MM.1S (cell line): ENCODE data around the gene TRAPPC12.

Source experiments
- DNase-seq: peaks from one replicate; pipeline ENCODE4 v3.0.0-alpha.2; 2015
- H2AFZ ChIP-seq: fragments of 300-600 bp; sonication (generic); 2 replicates; pipeline ENCODE4 v1.6.0; 2016; ENCODE audit warnings: antibody characterized with exemption, low read length
- H3F3A ChIP-seq: fragments of 300-600 bp; sonication (generic); 2 replicates; pipeline ENCODE4 v1.6.1; 2016; ENCODE audit warnings: mild to moderate bottlenecking, antibody characterized with exemption, low read length, moderate library complexity, mixed read lengths; ENCODE audit not compliant: insufficient read depth
- H3K27ac ChIP-seq: fragments of 300-600 bp; sonication (generic); 2 replicates; pipeline ENCODE4 v1.5.1; 2016; ENCODE audit warnings: mild to moderate bottlenecking, low read length
- H3K27me3 ChIP-seq: fragments of 300-600 bp; sonication (generic); replicated peaks from 2 replicates; pipeline ENCODE4 v1.6.0; 2016; ENCODE audit warnings: low read length; ENCODE audit not compliant: insufficient read depth
- H3K36me3 ChIP-seq: fragments of 300-600 bp; sonication (generic); replicated peaks from 2 replicates; pipeline ENCODE4 v1.6.1; 2016; ENCODE audit warnings: mild to moderate bottlenecking, low read length, mixed read lengths; ENCODE audit not compliant: insufficient read depth
- H3K4me1 ChIP-seq: fragments of 300-600 bp; sonication (generic); 2 replicates; pipeline ENCODE4 v1.6.1; 2016; ENCODE audit warnings: low read length, mixed read lengths
- H3K4me2 ChIP-seq: fragments of 300-600 bp; sonication (generic); 2 replicates; pipeline ENCODE4 v1.6.0; 2016; ENCODE audit warnings: low read depth, low read length
- H3K4me3 ChIP-seq: fragments of 300-600 bp; sonication (generic); 2 replicates; pipeline ENCODE4 v1.5.1; 2016; ENCODE audit warnings: low read length, mixed read lengths
- H3K79me2 ChIP-seq: fragments of 300-600 bp; sonication (generic); 2 replicates; pipeline ENCODE4 v1.6.1; 2016; ENCODE audit warnings: mixed run types, low read length, mixed read lengths
- H3K9ac ChIP-seq: fragments of 300-600 bp; sonication (generic); 2 replicates; pipeline ENCODE4 v1.6.1; 2016; ENCODE audit warnings: low read length, mixed read lengths
- H3K9me2 ChIP-seq: fragments of 300-600 bp; sonication (generic); replicated peaks from 2 replicates; pipeline ENCODE4 v1.6.1; 2016; ENCODE audit warnings: mild to moderate bottlenecking, low read length, mixed read lengths; ENCODE audit not compliant: insufficient read depth
- H3K9me3 ChIP-seq: fragments of 300-600 bp; sonication (generic); replicated peaks from 2 replicates; pipeline ENCODE4 v1.6.1; 2016; ENCODE audit warnings: mild to moderate bottlenecking, low read length, mixed read lengths; ENCODE audit not compliant: insufficient read depth
- H4K20me1 ChIP-seq: fragments of 300-600 bp; sonication (generic); 2 replicates; pipeline ENCODE4 v1.6.1; 2016; ENCODE audit warnings: mild to moderate bottlenecking, low read length, moderate library complexity, mixed read lengths; ENCODE audit not compliant: insufficient read depth
- EZH2 ChIP-seq: fragments of 300-600 bp; sonication (generic); optimal IDR thresholded peaks from 2 replicates; pipeline ENCODE3; 2017; ENCODE audit warnings: low read depth, mild to moderate bottlenecking, antibody characterized with exemption, low read length, mixed read lengths
- EZH2phosphoT487 ChIP-seq: fragments of 300-600 bp; sonication (generic); IDR thresholded peaks from 2 replicates; pipeline ENCODE4 v1.6.1; 2018; ENCODE audit warnings: antibody characterized with exemption, low read length
- TF ChIP-seq, protein P1 (sequence below): fragments of 300-600 bp; sonication (generic); IDR thresholded peaks from 2 replicates; pipeline ENCODE4 v1.5.1; 2016; ENCODE audit warnings: antibody characterized with exemption, low read length, mixed read lengths

TRAPPC12 gene

DNA sequence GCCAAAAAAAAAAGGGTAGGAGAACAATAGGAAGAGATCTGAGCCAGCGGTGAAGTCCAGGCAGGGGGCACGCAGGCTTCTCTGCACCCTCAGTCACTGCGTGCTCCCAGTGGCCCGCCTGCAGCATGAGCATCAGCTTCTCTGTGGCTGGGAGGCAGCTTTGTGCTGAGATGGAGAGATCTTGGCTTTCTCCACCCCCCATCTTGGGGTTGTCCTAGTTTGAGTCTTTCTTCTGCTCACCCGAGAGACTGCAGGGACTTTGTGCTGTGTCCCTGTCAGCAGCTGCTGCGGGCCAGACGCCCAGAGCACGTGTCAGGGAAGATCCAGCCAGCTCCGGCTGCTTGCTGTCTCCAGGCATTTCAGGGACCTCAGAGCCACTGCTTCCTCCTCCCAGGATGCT, 20.3 kb downstream of the TRAPPC12 start:
- H3K79me2 ChIP-seq: no peaks in the 10 kb centered on the region
- no peak for DNase-seq
- H2AFZ ChIP-seq: no peak overlapping the region
- no peaks in the 10 kb centered on the region for H4K20me1 ChIP-seq
- H3K4me1 ChIP-seq: no peaks in the 10 kb centered on the region
- H3K9ac ChIP-seq: no peak overlapping the region
- no peak overlapping the region for H3K27ac ChIP-seq
- no peak overlapping the region for H3K4me2 ChIP-seq
- H3K9me3 ChIP-seq: no peaks in the 10 kb centered on the region
- H3K4me3 ChIP-seq: no peak overlapping the region
- no peaks in the 10 kb centered on the region for H3K9me2 ChIP-seq
- TF ChIP-seq EZH2phosphoT487 (no peak), EZH2 (no peak)
- TF ChIP-seq, protein P1, sequence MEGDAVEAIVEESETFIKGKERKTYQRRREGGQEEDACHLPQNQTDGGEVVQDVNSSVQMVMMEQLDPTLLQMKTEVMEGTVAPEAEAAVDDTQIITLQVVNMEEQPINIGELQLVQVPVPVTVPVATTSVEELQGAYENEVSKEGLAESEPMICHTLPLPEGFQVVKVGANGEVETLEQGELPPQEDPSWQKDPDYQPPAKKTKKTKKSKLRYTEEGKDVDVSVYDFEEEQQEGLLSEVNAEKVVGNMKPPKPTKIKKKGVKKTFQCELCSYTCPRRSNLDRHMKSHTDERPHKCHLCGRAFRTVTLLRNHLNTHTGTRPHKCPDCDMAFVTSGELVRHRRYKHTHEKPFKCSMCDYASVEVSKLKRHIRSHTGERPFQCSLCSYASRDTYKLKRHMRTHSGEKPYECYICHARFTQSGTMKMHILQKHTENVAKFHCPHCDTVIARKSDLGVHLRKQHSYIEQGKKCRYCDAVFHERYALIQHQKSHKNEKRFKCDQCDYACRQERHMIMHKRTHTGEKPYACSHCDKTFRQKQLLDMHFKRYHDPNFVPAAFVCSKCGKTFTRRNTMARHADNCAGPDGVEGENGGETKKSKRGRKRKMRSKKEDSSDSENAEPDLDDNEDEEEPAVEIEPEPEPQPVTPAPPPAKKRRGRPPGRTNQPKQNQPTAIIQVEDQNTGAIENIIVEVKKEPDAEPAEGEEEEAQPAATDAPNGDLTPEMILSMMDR: no peak
- no peaks in the 10 kb centered on the region for H3K27me3 ChIP-seq
- H3F3A ChIP-seq: no peaks in the 10 kb centered on the region
- no peaks in the 10 kb centered on the region for H3K36me3 ChIP-seq

DNA sequence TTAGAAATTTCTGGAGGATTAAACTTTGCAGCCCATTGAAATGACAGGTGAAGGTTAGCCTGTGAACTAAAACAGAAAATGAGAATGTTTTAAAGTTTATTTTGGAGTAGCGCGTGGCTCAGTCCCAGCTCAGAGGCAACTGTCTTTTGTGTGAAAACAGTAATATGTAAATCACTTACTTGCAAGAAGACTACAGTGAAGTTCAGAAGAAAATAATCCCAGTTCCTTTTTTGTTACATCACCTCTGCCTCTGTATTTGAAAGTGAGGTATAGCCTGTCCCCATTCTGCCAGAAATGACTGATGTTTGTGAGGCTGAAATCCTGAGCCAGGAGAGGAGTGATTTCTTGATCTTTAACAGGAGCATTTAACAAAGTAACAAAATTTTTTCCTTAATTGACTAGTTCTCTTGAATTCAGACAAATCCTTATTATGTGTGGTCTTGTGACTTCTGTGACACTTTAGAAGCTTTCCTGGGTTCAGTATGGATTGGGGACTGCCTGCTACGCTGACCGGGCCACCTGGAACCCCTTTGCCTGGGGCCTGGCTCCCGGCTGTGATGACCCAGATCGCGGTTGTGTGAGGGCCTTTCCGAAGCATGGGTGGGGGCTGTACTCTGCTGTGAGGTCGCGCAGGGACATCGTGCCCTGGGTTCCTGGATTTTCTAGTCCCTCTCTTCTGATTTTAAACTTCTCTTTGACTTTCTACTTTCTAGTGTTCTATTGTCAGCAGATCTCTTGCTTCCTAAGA, 24.3 kb downstream of the TRAPPC12 start:
- H3K9me3 ChIP-seq: no peaks in the 10 kb centered on the region
- no peak for DNase-seq
- H4K20me1 ChIP-seq: no peaks in the 10 kb centered on the region
- no peaks in the 10 kb centered on the region for H3K27me3 ChIP-seq
- H3K4me3 ChIP-seq: no peak overlapping the region
- no peaks in the 10 kb centered on the region for H3K9me2 ChIP-seq
- H3K4me2 ChIP-seq: no peak overlapping the region
- H3K4me1 ChIP-seq: no peaks in the 10 kb centered on the region
- no peaks in the 10 kb centered on the region for H3K79me2 ChIP-seq
- H3K27ac ChIP-seq: no peak overlapping the region
- H2AFZ ChIP-seq: no peak overlapping the region
- no peak overlapping the region for H3K9ac ChIP-seq
- no peaks in the 10 kb centered on the region for H3F3A ChIP-seq
- no peak for TF ChIP-seq EZH2
- TF ChIP-seq, protein P1: no peak
- no peak for TF ChIP-seq EZH2phosphoT487
- H3K36me3 ChIP-seq: no peaks in the 10 kb centered on the region

DNA sequence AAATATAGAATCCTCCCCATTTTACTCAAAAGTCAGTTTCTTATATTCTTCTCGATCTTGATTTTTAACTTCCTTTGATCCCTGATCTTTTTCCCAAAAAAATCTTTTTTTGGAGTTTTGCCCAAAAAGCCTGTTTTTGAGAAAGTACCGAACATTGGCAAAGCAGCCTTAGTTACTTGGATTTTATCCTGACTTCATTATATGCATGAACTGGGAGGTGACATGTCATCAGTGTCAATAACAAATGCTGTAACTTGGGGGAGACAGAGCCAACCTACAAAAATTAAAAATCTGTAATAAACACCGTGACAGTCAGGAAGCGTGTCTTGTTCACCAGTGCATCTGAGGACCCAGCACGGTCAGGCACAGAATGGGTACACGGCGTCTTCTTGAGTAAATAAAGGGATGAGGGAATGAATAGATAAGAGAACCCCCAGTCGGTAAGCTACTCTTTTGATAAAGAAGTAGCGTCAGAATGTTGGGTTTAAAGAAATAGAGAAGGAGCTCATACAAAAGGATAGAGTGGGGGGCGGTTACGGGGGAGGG, 24.9 kb downstream of the TRAPPC12 start:
- H2AFZ ChIP-seq: no peak overlapping the region
- no peak overlapping the region for H3K27ac ChIP-seq
- H3K4me2 ChIP-seq: no peak overlapping the region
- no peaks in the 10 kb centered on the region for H3K36me3 ChIP-seq
- H3K9me3 ChIP-seq: no peaks in the 10 kb centered on the region
- H3K9me2 ChIP-seq: no peaks in the 10 kb centered on the region
- no peak overlapping the region for H3K9ac ChIP-seq
- TF ChIP-seq EZH2 (no peak), EZH2phosphoT487 (no peak)
- TF ChIP-seq, protein P1: no peak
- no peak for DNase-seq
- H3K79me2 ChIP-seq: no peaks in the 10 kb centered on the region
- no peaks in the 10 kb centered on the region for H3K27me3 ChIP-seq
- H4K20me1 ChIP-seq: no peaks in the 10 kb centered on the region
- H3F3A ChIP-seq: no peaks in the 10 kb centered on the region
- no peak overlapping the region for H3K4me3 ChIP-seq
- no peaks in the 10 kb centered on the region for H3K4me1 ChIP-seq
